Activated naive CD8-positive, alpha-beta T cell treated with anti-CD3 and anti-CD28 coated beads for 36 hours (primary cell): ENCODE results near the gene HSPA1B. TPM values are rescaled to one million over a fixed set of nuclear protein-coding genes. Genes with fewer than 3 reads are reported as not detected.
"Not testable (repeated sequence)": the region's sequence is repeated elsewhere in the genome, so short reads cannot be mapped to it uniquely, and the experiment has no call there.

Experiments used
- DNase-seq: peaks from one replicate; pipeline ENCODE4 v3.0.0; 2021
- H3K27ac Mint-ChIP-seq: one replicate; pipeline ENCODE4 v1.8.0; 2022; ENCODE audit warnings: mild to moderate bottlenecking, moderate library complexity, mixed read lengths
- H3K27me3 Mint-ChIP-seq: one replicate; pipeline ENCODE4 v1.8.0; 2022; ENCODE audit warnings: mild to moderate bottlenecking, mixed read lengths
- H3K36me3 Mint-ChIP-seq: one replicate; pipeline ENCODE4 v1.8.0; 2021; ENCODE audit warnings: mild to moderate bottlenecking, mixed read lengths
- H3K4me1 Mint-ChIP-seq: one replicate; pipeline ENCODE4 v1.8.0; 2021; ENCODE audit warnings: mixed read lengths
- H3K4me3 Mint-ChIP-seq: one replicate; pipeline ENCODE4 v1.8.0; 2022; ENCODE audit warnings: mild to moderate bottlenecking, moderate library complexity, mixed read lengths
- H3K9me3 Mint-ChIP-seq: one replicate; pipeline ENCODE4 v1.8.0; 2022; ENCODE audit warnings: mixed read lengths
- total RNA-seq, 2 experiments: library from RNA; stranded (reverse); gene quantifications; one replicate each; pipeline ENCODE4 v1.2.3, GENCODE V29; 2021

The HSPA1B gene
- total RNA-seq, 2 experiments from 2014 or later, result 21.6 to 24.3 TPM

- DNase-seq, result no peak
- Mint-ChIP-seq H3K9me3 (no peaks in the 10 kb centered on the region), H3K36me3 (peaks cover 25% of the 10 kb centered on the region), H3K4me3 (peak overlapping the region; percentile 90), H3K4me1 (peaks cover 21% of the 10 kb centered on the region), H3K27me3 (peaks cover 14% of the 10 kb centered on the region), H3K27ac (no peak overlapping the region)
These were observed 4.0 kb downstream of the HSPA1B start for GRCh38 chr6:31831350-31832215.

GRCh38 chr6:31834367-31835250, 7.1 kb downstream of the HSPA1B start:
- H3K4me1 Mint-ChIP-seq, result peaks cover 35% of the 10 kb centered on the region

GRCh38 chr6:31836047-31836473, 8.5 kb downstream of the HSPA1B start:
- H3K36me3 Mint-ChIP-seq, result peaks cover 64% of the 10 kb centered on the region
- H3K4me1 Mint-ChIP-seq, result peaks cover 31% of the 10 kb centered on the region
- DNase-seq, result no peak
- H3K9me3 Mint-ChIP-seq, result no peaks in the 10 kb centered on the region
- H3K27ac Mint-ChIP-seq, result peak overlapping the region; percentile 95
- peaks cover 13% of the 10 kb centered on the region for H3K27me3 Mint-ChIP-seq
- H3K4me3 Mint-ChIP-seq, result peak overlapping the region; percentile 98

More at GRCh38 chr6:31834367-31835250, 7.1 kb downstream of the HSPA1B start:
- H3K27ac Mint-ChIP-seq, result peak overlapping the region; percentile 95
- H3K9me3 Mint-ChIP-seq, result no peaks in the 10 kb centered on the region
- peak; percentile 76 for DNase-seq
- peak overlapping the region; percentile 98 for H3K4me3 Mint-ChIP-seq
- peaks cover 13% of the 10 kb centered on the region for H3K27me3 Mint-ChIP-seq
- H3K36me3 Mint-ChIP-seq, result peaks cover 55% of the 10 kb centered on the region

GRCh38 chr6:31836474-31837368, 9.2 kb downstream of the HSPA1B start:
- Mint-ChIP-seq H3K4me3 (peak overlapping the region; percentile 98), H3K27ac (peak overlapping the region; percentile 95), H3K27me3 (peaks cover 13% of the 10 kb centered on the region), H3K9me3 (no peaks in the 10 kb centered on the region), H3K36me3 (peaks cover 69% of the 10 kb centered on the region), H3K4me1 (peaks cover 29% of the 10 kb centered on the region)
- no peak for DNase-seq

- DNase-seq, result no peak
- Mint-ChIP-seq H3K36me3 (peaks cover 69% of the 10 kb centered on the region), H3K27me3 (peaks cover 13% of the 10 kb centered on the region), H3K27ac (peak overlapping the region; percentile 95), H3K4me1 (peaks cover 29% of the 10 kb centered on the region), H3K4me3 (peak overlapping the region; percentile 98), H3K9me3 (no peaks in the 10 kb centered on the region)
These were observed 10.0 kb downstream of the HSPA1B start for GRCh38 chr6:31837369-31838113.

GRCh38 chr6:31838114-31838553, 10.6 kb downstream of the HSPA1B start:
- H3K27me3 Mint-ChIP-seq, result peaks cover 13% of the 10 kb centered on the region
- H3K36me3 Mint-ChIP-seq, result peaks cover 74% of the 10 kb centered on the region
- H3K4me1 Mint-ChIP-seq, result peaks cover 29% of the 10 kb centered on the region
- peak overlapping the region; percentile 95 for H3K27ac Mint-ChIP-seq
- DNase-seq, H3K9me3 Mint-ChIP-seq: not testable (repeated sequence)
- peak overlapping the region; percentile 98 for H3K4me3 Mint-ChIP-seq

- Mint-ChIP-seq H3K27ac (peak overlapping the region; percentile 95), H3K4me3 (peak overlapping the region; percentile 98)
- DNase-seq, result no peak
These were observed 11.4 kb downstream of the HSPA1B start for GRCh38 chr6:31838968-31839367.

GRCh38 chr6:31839779-31840126, 12.2 kb downstream of the HSPA1B start:
- DNase-seq, H3K9me3 Mint-ChIP-seq: not testable (repeated sequence)
- Mint-ChIP-seq H3K36me3 (peaks cover 75% of the 10 kb centered on the region), H3K4me1 (peaks cover 24% of the 10 kb centered on the region), H3K4me3 (peak overlapping the region; percentile 32), H3K27ac (peak overlapping the region; percentile 95), H3K27me3 (peaks cover 13% of the 10 kb centered on the region)

More at GRCh38 chr6:31838968-31839367, 11.4 kb downstream of the HSPA1B start:
- H3K9me3 Mint-ChIP-seq, result no peaks in the 10 kb centered on the region
- H3K4me1 Mint-ChIP-seq, result peaks cover 27% of the 10 kb centered on the region
- peaks cover 76% of the 10 kb centered on the region for H3K36me3 Mint-ChIP-seq
- peaks cover 13% of the 10 kb centered on the region for H3K27me3 Mint-ChIP-seq

GRCh38 chr6:31842053-31842452, 14.5 kb downstream of the HSPA1B start:
- Mint-ChIP-seq H3K4me3 (peak overlapping the region; percentile 34), H3K36me3 (peaks cover 56% of the 10 kb centered on the region), H3K9me3 (no peaks in the 10 kb centered on the region), H3K27me3 (no peaks in the 10 kb centered on the region), H3K27ac (no peak overlapping the region), H3K4me1 (peaks cover 20% of the 10 kb centered on the region)
- DNase-seq, result no peak

GRCh38 chr6:31844507-31844906, 17.0 kb downstream of the HSPA1B start:
- H3K4me3 Mint-ChIP-seq, result no peak overlapping the region
- H3K36me3 Mint-ChIP-seq, result peaks cover 31% of the 10 kb centered on the region
- no peaks in the 10 kb centered on the region for H3K27me3 Mint-ChIP-seq
- peaks cover 4% of the 10 kb centered on the region for H3K4me1 Mint-ChIP-seq
- no peak overlapping the region for H3K27ac Mint-ChIP-seq
- no peak for DNase-seq
- H3K9me3 Mint-ChIP-seq, result no peaks in the 10 kb centered on the region

GRCh38 chr6:31847276-31847978, 19.9 kb downstream of the HSPA1B start:
- peaks cover 11% of the 10 kb centered on the region for H3K36me3 Mint-ChIP-seq
- no peak overlapping the region for H3K4me3 Mint-ChIP-seq
- no peaks in the 10 kb centered on the region for H3K9me3 Mint-ChIP-seq

GRCh38 chr6:31850765-31851484, 23.4 kb downstream of the HSPA1B start:
- no peak overlapping the region for H3K27ac Mint-ChIP-seq

More at GRCh38 chr6:31847276-31847978, 19.9 kb downstream of the HSPA1B start:
- Mint-ChIP-seq H3K27ac (no peak overlapping the region), H3K4me1 (no peaks in the 10 kb centered on the region), H3K27me3 (no peaks in the 10 kb centered on the region)
- DNase-seq, result no peak

GRCh38 chr6:31851485-31851832, 23.9 kb downstream of the HSPA1B start:
- Mint-ChIP-seq H3K9me3 (no peaks in the 10 kb centered on the region), H3K4me3 (no peak overlapping the region), H3K27me3 (no peaks in the 10 kb centered on the region), H3K4me1 (no peaks in the 10 kb centered on the region), H3K27ac (no peak overlapping the region), H3K36me3 (peaks cover 7% of the 10 kb centered on the region)
- DNase-seq, result no peak

More at GRCh38 chr6:31850765-31851484, 23.4 kb downstream of the HSPA1B start:
- no peak for DNase-seq
- Mint-ChIP-seq H3K4me1 (no peaks in the 10 kb centered on the region), H3K27me3 (no peaks in the 10 kb centered on the region), H3K9me3 (no peaks in the 10 kb centered on the region), H3K4me3 (no peak overlapping the region), H3K36me3 (peaks cover 7% of the 10 kb centered on the region)
